HG02678 (cell line): ENCODE results near the gene MFAP1.
"Not testable (repeated sequence)": the region's sequence is repeated elsewhere in the genome, so short reads cannot be mapped to it uniquely, and the experiment has no call there.

Experiments used
- ATAC-seq: cut with Tn5 transposase; IDR thresholded peaks from one replicate; pipeline ENCODE4 v1.9.1; 2021; ENCODE audit warnings: mild to moderate bottlenecking, moderate library complexity; ENCODE audit not compliant: unreplicated experiment

Gene MFAP1, protein sequence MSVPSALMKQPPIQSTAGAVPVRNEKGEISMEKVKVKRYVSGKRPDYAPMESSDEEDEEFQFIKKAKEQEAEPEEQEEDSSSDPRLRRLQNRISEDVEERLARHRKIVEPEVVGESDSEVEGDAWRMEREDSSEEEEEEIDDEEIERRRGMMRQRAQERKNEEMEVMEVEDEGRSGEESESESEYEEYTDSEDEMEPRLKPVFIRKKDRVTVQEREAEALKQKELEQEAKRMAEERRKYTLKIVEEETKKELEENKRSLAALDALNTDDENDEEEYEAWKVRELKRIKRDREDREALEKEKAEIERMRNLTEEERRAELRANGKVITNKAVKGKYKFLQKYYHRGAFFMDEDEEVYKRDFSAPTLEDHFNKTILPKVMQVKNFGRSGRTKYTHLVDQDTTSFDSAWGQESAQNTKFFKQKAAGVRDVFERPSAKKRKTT

DNA sequence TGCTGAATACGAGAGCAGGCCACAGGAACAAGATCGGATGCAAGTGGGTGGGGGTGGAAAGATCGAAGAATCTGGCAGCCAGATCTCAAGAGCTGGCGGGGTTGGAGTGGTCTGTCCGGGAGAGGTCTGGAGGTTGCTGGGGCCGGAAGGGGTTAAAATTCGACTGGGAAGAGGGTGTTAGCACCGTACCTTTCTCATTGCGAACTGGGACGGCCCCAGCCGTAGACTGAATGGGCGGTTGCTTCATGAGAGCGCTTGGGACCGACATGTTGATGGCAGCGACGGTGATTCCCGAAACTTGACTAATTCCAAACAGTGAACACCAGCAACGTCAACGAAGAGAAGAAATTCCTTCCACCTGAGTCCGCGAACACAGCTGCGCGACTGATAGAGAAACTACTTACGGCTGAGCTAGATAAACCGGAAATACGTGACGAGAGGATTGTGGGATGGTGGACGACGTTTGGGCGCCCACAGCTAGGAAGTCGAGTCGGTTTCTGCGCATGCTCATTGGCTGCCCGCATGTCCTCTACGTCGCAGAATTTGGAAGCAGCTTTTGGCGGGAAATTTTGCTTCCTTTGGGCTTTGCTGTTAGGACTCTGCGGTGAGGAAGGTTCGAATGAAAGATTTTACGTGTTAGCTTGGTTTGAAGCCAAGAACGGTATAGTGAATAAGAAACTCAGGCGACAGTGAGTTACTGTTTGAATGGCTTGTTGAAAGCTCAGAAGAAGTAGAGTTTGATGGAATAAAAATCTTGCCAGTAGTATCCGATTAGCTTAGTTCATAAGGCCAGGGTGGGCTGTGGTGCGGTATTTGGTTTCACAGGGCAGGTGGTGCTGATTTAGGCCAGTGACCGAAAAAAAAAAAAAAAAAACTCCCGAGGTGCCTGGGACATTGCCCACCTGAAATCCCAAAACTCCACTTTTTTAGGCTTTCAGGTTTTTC is at the start of gene MFAP1:
TSS of gene MFAP1 (minus strand) at position 389 of the 945 bp plus-strand sequence. CDS start at position 268, 121 bp downstream.
- ATAC-seq = peak; percentile 75

GRCh38 chr15:43873651-43874050 is 49.2 kb upstream of the MFAP1 start:
- ATAC-seq = no peak

DNA sequence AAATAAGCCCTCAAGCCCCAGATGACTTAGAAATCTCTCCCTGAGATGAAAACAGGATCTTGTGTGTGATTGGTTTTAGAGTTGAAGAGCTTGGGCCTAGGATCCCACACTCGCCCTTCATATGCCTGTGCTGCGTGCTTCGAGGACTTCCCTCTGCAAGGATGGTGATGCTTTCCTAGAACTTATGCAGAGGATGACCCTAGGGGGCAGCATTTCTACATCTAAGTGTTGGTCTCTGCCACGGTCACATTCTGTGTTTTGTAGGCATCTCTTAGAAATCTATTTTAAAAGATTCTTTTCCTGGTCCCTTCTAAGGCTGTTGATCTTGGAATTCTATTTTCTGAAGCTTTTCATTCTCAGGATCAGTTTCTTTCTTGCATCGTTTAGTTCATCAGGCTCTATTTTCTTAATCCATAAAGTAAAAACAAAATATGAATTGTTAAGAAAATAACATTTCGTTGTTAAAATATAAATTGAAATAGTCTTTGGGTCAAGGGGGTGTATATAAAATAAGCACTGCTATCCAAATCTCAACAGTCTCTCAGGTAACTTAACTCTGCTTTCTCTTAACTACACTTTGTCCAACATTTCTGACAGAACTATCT is 48.0 kb upstream of the MFAP1 start:
- no peak for ATAC-seq

GRCh38 chr15:43871835-43872234 is 47.3 kb upstream of the MFAP1 start:
- no peak for ATAC-seq

DNA sequence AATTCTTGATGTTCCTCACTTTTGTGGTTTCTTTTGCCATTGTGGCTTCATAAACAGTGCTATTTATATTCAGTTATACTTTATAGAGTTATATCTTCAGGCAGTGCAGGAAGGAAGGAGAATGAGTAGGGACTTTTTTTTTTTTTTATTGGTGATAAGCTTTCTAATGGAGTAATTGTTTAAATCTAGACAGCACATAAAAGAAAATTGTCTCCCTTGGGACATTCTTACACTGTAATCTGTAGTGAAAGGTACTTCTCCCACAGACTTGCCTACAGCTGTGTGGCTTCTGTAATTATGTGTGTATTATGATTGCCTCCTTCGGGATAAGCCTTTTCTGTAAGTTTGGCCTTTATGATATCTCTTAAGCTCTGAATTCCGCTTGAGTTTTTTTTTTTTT is 43.9 kb upstream of the MFAP1 start:
- ATAC-seq = no peak

GRCh38 chr15:43867096-43867495 is 42.6 kb upstream of the MFAP1 start:
- ATAC-seq = no peak

GRCh38 chr15:43866636-43867035 is 42.1 kb upstream of the MFAP1 start:
- ATAC-seq = not testable (repeated sequence)

- ATAC-seq = no peak
These were observed 35.1 kb upstream of the MFAP1 start for GRCh38 chr15:43859546-43859945.

DNA sequence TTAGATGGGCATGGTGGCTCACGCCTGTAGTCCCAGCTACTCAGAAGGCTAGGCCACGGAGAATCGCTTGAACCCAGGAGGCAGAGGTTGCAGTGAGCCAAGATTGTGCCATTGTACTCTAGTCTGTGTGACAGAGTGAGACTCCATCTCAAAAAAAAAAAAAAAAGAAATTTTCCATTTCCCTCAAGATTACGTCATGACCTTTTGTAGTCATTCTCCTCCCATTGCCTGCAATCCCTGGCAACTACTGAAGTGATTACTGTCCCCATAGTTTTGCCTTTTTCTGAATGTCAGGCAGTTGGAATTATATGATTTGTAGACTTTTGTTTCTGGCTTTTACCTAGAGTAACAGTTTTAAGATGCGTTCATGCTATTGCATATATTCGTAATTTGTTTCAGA is 30.3 kb upstream of the MFAP1 start:
- ATAC-seq = no peak

DNA sequence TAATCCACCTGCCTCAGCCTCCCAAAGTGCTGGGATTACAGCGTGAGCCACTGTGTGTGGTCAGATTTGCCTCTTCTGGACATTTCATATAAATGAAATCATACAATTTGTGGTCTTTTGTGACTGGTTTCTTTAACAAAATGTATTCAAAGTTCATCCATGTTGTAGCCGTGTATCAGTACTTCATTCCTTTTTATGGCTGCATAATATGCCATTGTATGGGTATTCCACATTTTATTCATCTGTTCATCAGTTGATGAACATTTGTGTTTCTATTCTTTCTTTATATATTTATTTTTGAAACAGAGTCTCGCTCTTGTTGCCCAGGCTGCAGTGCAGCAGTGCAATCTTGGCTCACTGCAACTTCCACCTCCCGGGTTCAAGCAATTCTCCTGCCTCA is 28.1 kb upstream of the MFAP1 start:
- no peak for ATAC-seq

GRCh38 chr15:43851251-43851650 is 26.8 kb upstream of the MFAP1 start:
- no peak for ATAC-seq

- ATAC-seq = no peak
These were observed 20.9 kb upstream of the MFAP1 start for GRCh38 chr15:43845421-43845820.

DNA sequence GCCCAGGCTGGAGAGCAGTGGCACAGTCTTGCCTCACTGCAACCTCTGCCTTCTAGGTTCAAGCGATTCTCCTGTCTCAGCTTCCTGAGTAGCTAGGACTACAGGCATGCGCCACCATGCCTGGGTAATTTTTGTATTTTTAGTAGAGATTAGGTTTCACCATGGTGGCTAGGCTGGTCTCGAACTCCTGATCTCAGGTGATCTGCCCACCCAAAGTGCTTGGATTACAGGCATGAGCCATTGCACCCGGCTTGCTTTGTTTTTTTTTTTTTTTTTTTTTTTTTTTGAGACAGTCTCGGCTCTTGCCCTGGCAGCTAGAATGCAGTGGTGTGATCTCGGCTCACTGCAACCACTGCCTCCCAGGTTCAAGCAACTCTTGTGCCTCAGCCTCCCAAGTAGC is 8.0 kb upstream of the MFAP1 start:
- ATAC-seq = not testable (repeated sequence)

DNA sequence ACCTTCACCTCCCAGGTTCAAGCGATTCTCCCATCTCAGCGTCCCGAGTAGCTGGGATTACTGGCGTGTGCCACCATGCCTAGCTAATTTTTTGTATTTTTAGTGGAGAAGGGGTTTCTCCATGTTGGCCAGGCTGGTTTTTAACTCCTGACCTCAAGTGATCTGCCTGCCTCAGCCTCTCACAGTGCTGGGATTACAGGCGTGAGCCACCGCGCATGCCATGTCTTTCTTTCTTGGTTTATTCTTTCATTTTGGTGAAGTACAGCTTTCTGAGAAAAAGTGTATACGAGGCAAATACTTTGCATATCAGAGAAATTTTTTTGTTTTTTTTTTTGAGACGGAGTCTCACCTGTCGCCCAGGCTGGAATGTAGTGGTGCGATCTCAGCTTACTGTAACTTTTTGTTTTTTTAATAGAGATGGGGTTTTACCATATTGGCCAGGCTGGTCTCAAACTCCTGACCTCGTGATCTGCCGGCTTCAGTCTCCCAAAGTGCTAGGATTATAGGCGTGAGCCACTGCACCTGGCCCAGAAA is 7.1 kb upstream of the MFAP1 start:
- not testable (repeated sequence) for ATAC-seq

GRCh38 chr15:43830691-43831275 is 6.3 kb upstream of the MFAP1 start:
- not testable (repeated sequence) for ATAC-seq

DNA sequence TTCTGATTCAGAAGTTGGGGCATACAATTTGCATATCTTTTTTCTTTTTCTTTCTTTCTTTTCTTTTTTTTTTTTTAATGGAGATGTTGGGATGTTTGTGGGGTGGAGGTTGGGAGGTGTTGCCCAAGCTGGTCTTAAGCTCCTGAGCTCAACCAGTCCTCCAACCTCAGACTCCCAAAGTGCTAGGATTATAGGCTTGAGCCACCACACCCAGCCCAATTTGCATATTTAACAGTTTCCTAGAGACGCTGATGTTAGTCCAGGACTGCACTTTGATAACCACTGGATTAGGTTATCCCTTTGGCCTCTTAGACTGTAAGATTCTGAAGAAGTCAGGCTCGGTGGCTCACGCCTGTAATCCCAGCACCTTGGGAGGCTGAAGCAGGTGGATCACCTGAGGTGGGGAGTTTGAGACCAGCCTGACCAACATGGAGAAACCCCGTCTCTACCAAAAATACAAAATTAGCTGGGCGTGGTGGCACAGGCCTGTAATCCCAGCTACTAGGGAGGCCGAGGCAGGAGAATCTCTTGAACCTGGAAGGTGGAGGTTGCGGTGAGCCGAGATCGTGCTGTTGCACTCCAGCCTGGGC is 5.6 kb upstream of the MFAP1 start:
- ATAC-seq = not testable (repeated sequence)

DNA sequence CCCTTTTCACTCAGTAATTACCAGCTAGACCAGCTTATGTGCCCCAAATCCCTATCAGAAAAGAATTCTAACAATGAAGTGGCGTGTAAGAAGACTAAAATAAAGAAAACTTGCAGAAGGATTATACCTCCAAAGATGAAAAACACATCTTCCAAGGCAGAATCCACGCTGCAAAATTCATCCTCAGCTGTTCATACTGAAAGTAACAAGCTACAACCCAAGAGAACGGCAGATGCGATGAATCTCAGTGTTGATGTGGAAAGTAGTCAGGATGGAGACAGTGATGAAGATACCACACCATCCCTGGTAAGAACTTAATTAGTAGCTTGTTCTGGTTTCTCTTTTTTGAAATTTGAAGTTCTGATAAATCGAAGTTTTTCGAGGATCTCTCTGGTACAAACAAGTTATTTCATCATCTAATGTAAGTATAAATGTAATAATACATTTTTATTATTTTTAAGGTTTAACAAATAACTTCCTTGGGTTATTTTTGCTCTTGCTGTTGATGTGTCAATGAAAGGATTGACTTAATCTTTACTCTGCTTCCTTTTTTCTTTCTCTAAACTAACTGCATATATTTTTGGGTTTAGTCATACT is 3.7 kb upstream of the MFAP1 start:
- ATAC-seq = no peak

DNA sequence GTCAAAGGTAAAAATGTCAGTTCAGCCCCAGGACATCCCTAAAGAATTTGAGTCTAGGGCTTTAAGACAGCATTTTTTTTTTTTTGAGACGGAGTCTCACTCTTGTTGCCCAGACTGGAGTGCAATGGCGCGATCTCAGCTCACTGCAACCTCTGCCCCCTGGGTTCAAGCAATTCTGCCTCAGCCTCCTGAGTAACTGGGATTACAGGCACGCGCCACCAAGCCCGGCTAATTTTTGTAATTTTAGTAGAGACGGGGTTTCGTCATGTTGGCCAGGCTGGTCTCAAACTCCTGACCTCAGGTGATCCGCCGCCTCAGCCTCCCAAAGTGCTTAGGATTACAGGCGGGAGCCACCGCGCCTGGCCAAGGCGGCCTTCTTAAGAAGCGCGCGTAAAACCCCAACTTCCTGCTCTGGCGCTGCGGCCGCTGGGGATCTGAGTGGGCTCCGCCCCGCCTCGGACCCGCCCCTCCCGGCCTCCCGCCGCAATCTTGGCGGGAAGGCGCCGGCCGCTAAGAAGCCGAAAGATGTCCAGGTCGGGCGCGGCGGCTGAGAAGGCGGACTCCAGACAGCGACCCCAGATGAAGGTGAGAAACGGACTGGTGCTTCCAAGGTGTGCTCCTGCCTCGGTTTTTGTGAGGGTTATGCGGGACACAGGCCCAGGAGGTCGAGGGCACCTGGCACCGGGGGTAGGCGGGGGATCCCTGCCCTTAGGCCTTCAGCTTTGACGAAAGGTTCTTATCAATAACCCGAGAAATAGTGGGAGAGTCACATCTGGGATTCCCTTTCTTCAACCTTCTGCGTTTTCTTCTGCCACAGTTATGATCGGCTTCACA is 2.2 kb upstream of the MFAP1 start, which contains the start of gene WDR76:
TSS of gene WDR76 (plus strand) at position 495 of the 834 bp plus-strand sequence. CDS start at position 526, 31 bp downstream.
- peak; percentile 64 for ATAC-seq

DNA sequence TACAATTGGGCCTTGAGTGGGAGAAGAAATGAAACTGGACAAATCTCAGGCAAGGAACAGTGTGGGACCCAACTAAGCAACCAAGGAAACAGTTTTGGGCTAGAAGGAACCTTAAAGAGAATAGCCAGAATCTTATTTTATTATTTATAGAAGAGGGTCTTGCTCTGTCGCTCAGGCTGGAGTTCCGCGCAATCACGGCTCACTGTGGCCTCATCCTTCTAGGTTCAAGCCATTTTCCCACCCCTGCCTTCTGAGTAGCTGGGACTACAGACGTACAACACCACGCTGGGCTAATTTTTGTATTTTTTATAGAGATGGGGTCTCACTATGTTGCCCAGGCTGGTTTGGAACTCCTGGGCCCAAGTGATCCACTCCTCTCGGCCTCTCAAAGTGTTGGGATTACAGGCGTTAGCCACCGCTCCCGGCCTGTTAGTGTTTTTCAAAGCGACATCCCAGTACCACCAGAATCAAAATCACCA is 1.6 kb upstream of the MFAP1 start:
- no peak for ATAC-seq
